ENCODE measurements around the gene TTYH2. TPM values are rescaled to one million over a fixed set of nuclear protein-coding genes. Genes with fewer than 3 reads are reported as not detected.

TTYH2 gene
- total RNA-seq, 6 donors from 2014 or later: 2.4 to 10.5 (median 8.0) TPM

GRCh38 chr17:74220219-74220618 is 6.8 kb downstream of the TTYH2 start:
- Histone ChIP-seq H3K4me3 (no peak overlapping the region), H3K27me3 (no peaks in the 10 kb centered on the region), H3K9me3 (no peaks in the 10 kb centered on the region), H3K27ac (no peak overlapping the region), H3K4me1 (no peaks in the 10 kb centered on the region), H3K36me3 (peaks cover 0 to 4% (median 0%) of the 10 kb centered on the region in 4 donors)
- ATAC-seq (ENCODE audit: low FRiP score in 2 of 2) (no peak), DNase-seq (no peak)
- WGBS, 2 donors: 87 to 88% methylated on average over 1 to 2 of the region's 2 CpGs
- TF ChIP-seq POLR2AphosphoS5 (IDR thresholded peaks at IDR 0.05) (no peak), EP300 (IDR thresholded peaks at IDR 0.05) (no peak), POLR2A (IDR thresholded peaks at IDR 0.05) (no peak)
- TF ChIP-seq, protein P1, sequence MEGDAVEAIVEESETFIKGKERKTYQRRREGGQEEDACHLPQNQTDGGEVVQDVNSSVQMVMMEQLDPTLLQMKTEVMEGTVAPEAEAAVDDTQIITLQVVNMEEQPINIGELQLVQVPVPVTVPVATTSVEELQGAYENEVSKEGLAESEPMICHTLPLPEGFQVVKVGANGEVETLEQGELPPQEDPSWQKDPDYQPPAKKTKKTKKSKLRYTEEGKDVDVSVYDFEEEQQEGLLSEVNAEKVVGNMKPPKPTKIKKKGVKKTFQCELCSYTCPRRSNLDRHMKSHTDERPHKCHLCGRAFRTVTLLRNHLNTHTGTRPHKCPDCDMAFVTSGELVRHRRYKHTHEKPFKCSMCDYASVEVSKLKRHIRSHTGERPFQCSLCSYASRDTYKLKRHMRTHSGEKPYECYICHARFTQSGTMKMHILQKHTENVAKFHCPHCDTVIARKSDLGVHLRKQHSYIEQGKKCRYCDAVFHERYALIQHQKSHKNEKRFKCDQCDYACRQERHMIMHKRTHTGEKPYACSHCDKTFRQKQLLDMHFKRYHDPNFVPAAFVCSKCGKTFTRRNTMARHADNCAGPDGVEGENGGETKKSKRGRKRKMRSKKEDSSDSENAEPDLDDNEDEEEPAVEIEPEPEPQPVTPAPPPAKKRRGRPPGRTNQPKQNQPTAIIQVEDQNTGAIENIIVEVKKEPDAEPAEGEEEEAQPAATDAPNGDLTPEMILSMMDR (IDR thresholded peaks at IDR 0.05): no peak

DNA sequence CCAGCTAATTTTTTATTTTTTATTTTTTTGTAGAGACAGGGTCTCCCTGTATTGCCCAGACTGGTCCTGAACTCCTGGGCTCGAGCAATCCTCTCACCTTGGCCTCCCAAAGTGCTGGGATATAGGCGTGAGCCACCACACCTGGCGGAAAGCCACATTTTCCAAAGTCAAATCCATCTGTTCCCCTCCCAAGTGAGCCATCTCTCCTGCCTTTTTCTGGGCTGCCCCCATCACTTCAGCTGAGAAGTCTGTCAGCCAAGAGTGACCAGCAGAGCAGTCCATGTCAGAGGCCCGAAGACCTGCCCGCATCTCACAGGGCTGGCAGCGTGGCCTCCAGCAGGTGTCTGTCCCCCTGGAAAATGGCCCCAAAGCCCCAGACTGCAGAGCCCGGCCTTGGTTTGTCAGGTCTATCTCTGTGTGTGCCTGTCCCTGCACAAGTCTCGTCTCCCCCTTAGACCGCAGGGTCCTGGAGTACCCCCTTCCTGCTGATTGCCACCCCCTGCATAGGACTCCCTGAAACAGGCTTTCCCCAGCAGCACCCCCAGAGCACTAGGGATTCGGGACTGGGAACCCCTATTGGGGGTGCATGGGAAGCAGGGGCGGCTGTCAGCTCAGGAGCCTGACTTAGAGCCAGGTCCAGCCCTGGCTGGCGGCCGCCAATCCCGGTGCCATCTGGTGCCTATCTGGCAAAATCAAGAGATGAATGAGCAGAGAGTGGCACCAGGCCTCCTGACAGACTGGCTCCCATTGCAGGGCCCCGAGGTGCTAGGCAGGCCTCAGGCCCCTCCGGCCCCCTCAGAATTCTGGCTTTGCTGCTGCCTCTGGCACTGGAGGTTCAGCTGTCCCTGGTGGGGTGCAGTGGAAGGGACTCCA is 7.8 kb downstream of the TTYH2 start:
- H3K4me1 ChIP-seq: no peaks in the 10 kb centered on the region
- TF ChIP-seq EP300 (IDR thresholded peaks at IDR 0.05) (no peak), POLR2AphosphoS5 (IDR thresholded peaks at IDR 0.05) (no peak), POLR2A (IDR thresholded peaks at IDR 0.05) (no peak)
- TF ChIP-seq, protein P1 (IDR thresholded peaks at IDR 0.05): no peak
- H3K27ac ChIP-seq: no peak overlapping the region
- 94 to 97% methylated on average over 3 to 15 of the region's 16 CpGs for WGBS, 2 donors
- ATAC-seq (ENCODE audit: low FRiP score in 2 of 2): no peak
- peaks cover 0 to 4% (median 0%) of the 10 kb centered on the region in 4 donors for H3K36me3 ChIP-seq
- H3K9me3 ChIP-seq: no peaks in the 10 kb centered on the region
- no peak for DNase-seq
- H3K4me3 ChIP-seq: no peak overlapping the region
- no peaks in the 10 kb centered on the region for H3K27me3 ChIP-seq

DNA sequence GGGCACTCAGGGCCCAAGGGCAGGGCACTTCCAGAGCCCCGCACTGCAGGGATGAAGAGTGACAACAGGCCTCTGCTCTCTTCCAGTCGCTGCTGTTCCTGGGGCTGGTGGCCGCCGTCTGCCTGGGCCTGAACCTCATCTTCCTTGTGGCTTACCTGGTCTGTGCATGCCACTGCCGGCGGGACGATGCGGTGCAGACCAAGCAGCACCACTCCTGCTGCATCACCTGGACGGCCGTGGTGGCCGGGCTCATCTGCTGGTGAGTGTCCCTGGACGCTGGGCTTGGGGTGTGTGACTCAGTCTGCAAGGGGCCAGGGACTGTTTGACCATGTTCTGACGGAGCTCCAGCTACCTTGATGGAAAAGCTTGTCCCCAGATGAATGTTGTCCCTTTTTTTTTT is 9.0 kb downstream of the TTYH2 start:
- 95% methylated on average over 13 of the region's 13 CpGs; no CpG with 5 or more reads in 1 of the 2 donors for WGBS, 2 donors
- no peak for TF ChIP-seq POLR2AphosphoS5 (IDR thresholded peaks at IDR 0.05)
- no peak for TF ChIP-seq POLR2A (IDR thresholded peaks at IDR 0.05)
- TF ChIP-seq EP300 (IDR thresholded peaks at IDR 0.05): no peak
- TF ChIP-seq, protein P1 (IDR thresholded peaks at IDR 0.05): no peak
- Histone ChIP-seq H3K4me3 (no peak overlapping the region), H3K27ac (no peak overlapping the region), H3K9me3 (no peaks in the 10 kb centered on the region), H3K4me1 (no peaks in the 10 kb centered on the region), H3K27me3 (no peaks in the 10 kb centered on the region), H3K36me3 (peaks cover 0 to 4% (median 0%) of the 10 kb centered on the region in 4 donors)
- no peak for ATAC-seq (ENCODE audit: low FRiP score in 2 of 2)
- no peak for DNase-seq

DNA sequence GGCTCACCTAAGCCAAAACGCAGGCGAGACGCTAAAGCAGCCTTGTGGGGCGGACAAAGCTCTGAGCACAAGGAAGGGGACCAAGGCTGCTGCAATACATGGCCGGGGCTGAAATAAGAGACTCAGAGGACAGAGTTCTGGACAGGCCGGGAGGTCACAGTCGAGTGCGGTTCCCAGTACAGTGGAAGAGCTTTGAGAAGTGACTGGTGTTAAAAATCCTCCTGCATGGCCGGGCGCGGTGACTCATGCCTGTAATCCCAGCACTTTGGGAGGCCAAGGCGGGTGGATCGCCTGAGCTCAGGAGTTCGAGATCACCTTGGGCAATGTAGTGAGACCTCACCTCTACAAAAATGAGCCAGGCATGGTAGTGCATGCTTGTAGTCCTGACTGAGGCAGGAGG is 10.5 kb downstream of the TTYH2 start:
- Histone ChIP-seq H3K4me1 (no peaks in the 10 kb centered on the region), H3K36me3 (peaks cover 0 to 4% (median 0%) of the 10 kb centered on the region in 4 donors), H3K27ac (no peak overlapping the region), H3K27me3 (no peaks in the 10 kb centered on the region), H3K4me3 (no peak overlapping the region), H3K9me3 (no peaks in the 10 kb centered on the region)
- DNase-seq (no peak), ATAC-seq (ENCODE audit: low FRiP score in 2 of 2) (no peak)
- no peak for TF ChIP-seq EP300 (IDR thresholded peaks at IDR 0.05)
- no peak for TF ChIP-seq POLR2AphosphoS5 (IDR thresholded peaks at IDR 0.05)
- TF ChIP-seq POLR2A (IDR thresholded peaks at IDR 0.05): no peak
- TF ChIP-seq, protein P1 (IDR thresholded peaks at IDR 0.05): no peak
- 94 to 97% methylated on average over 13 to 14 of the region's 14 CpGs for WGBS, 2 donors

Measured in upper lobe of left lung (tissue), 6 donors.